K562 (cell line): ENCODE data around the gene CHAF1A. TPM values are rescaled to one million over a fixed set of nuclear protein-coding genes. Genes with fewer than 3 reads are reported as not detected.

ENCODE experiments used
- DPF2 ChIP-seq: fragments of 450-650 bp; IDR thresholded peaks from 2 replicates; pipeline ENCODE4 v1.6.1; 2016
- FOXM1 ChIP-seq, 2 experiments: fragments of 450-650 bp in 1 of 2; sonication (generic) in 1 of 2; formaldehyde crosslinking in 1 of 2; IDR thresholded peaks; 2 replicates each; pipeline versions ENCODE4 v1.6.1 to v1.9.0; 2017 to 2022; ENCODE audit warnings: low read depth in 2 of 2, mild to moderate bottlenecking in 2 of 2, missing genetic modification reagents in 1 of 2, moderate library complexity in 1 of 2
- HIVEP1 ChIP-seq: fragments of 250-450 bp; sonication (Bioruptor Pico); IDR thresholded peaks from 2 replicates; pipeline ENCODE4 v1.4.0; 2020; ENCODE audit warnings: mild to moderate bottlenecking
- JUN ChIP-seq, 2 experiments: sonication (generic) in 1 of 2; formaldehyde crosslinking in 1 of 2; IDR thresholded peaks; 2 replicates each; pipeline versions ENCODE4 v1.6.1 to v1.8.0; 2012 to 2022; ENCODE audit warnings: borderline replicate concordance in 2 of 2, mild to moderate bottlenecking in 2 of 2, improper control_type of control experiment in 1 of 2, low read depth in 1 of 2, low read length in 1 of 2, missing genetic modification reagents in 1 of 2
- KLF6 ChIP-seq: fragments of 250-450 bp; sonication (Bioruptor Pico); IDR thresholded peaks from 2 replicates; pipeline ENCODE4 v1.4.0; 2020; ENCODE audit warnings: mild to moderate bottlenecking, moderate library complexity, borderline replicate concordance
- L3MBTL2 ChIP-seq: fragments of 450-650 bp; IDR thresholded peaks from 2 replicates; pipeline ENCODE4 v1.6.1; 2016; ENCODE audit warnings: mild to moderate bottlenecking, moderate library complexity
- MBD2 ChIP-seq: sonication (generic); IDR thresholded peaks from 2 replicates; pipeline ENCODE4 v1.6.1; 2016; ENCODE audit warnings: low read depth, borderline replicate concordance
- MEF2D ChIP-seq: conservative IDR thresholded peaks from 2 replicates; pipeline ENCODE4 v1.6.1; 2016; ENCODE audit warnings: low read depth, missing genetic modification characterization, missing compliant biosample characterization
- NCOR1 ChIP-seq: fragments of 450-650 bp; IDR thresholded peaks from 2 replicates; pipeline ENCODE4 v1.6.1; 2016; ENCODE audit warnings: mild to moderate bottlenecking, moderate library complexity
- RFX5 ChIP-seq: IDR thresholded peaks from 2 replicates; pipeline ENCODE4 v1.6.1; 2011; ENCODE audit warnings: low read depth, mild to moderate bottlenecking, improper control_type of control experiment, low read length
- SPI1 ChIP-seq: IDR thresholded peaks from 2 replicates; pipeline ENCODE4 v1.6.1; 2011; ENCODE audit warnings: low read depth, low read length, control low read depth, borderline replicate concordance
- TRIM28 ChIP-seq: fragments of 450-650 bp; IDR thresholded peaks from 2 replicates; pipeline ENCODE4 v1.6.1; 2017
- ZFPM2 ChIP-seq: fragments of 250-450 bp; sonication (Bioruptor Pico); IDR thresholded peaks from 2 replicates; pipeline ENCODE4 v1.5.1; 2022; ENCODE audit warnings: mild to moderate bottlenecking
- ZFX ChIP-seq: sonication (generic); formaldehyde crosslinking; IDR thresholded peaks from 2 replicates; pipeline ENCODE4 v1.8.0; 2022; ENCODE audit warnings: mild to moderate bottlenecking, missing genetic modification reagents, moderate library complexity
- ZNF124 ChIP-seq: sonication (generic); formaldehyde crosslinking; IDR thresholded peaks from 2 replicates; pipeline ENCODE4 v1.8.1; 2022; ENCODE audit warnings: missing genetic modification reagents
- ZNF431 ChIP-seq: sonication (generic); formaldehyde crosslinking; IDR thresholded peaks from 2 replicates; pipeline ENCODE4 v1.8.0; 2022; ENCODE audit warnings: mild to moderate bottlenecking, missing genetic modification reagents
- polyA plus RNA-seq, 8 experiments: library from polyadenylated mRNA; depleted of rRNA in 4 of 8; stranded (reverse) in 5 of 8; unstranded in 3 of 8; fragments of >200 nt; fragmentation: Nextera tagmentation in 2 of 8; fragmentation: Illumina TruSeq in 1 of 8; extraction: Ambion mirVana in 2 of 8; extraction: Trizol in 1 of 8; gene quantifications; 2 replicates each; pipeline versions ENCODE4 v1.2.1 to v1.2.3, GENCODE V29; 2011 to 2014; ENCODE audit warnings: inconsistent platforms in 1 of 8, missing spikeins in 1 of 8
- total RNA-seq, 7 experiments: library from RNA; depleted of rRNA in 6 of 7; stranded (reverse); fragments of >200 nt in 6 of 7; fragmentation: Illumina TruSeq in 2 of 7; extraction: Trizol in 2 of 7; gene quantifications; 2 replicates each; pipeline versions ENCODE4 v1.2.1 to v1.2.3, GENCODE V29; 2011 to 2021; ENCODE audit warnings: low replicate concordance in 1 of 7
- TF ChIP-seq, protein P1 (sequence below): fragments of 450-650 bp; formaldehyde crosslinking; IDR thresholded peaks from 2 replicates; pipeline ENCODE4 v1.4.0; 2020; ENCODE audit warnings: mild to moderate bottlenecking, moderate library complexity
- TF ChIP-seq, protein P2 (sequence below): fragments of 450-650 bp; IDR thresholded peaks from 2 replicates; pipeline ENCODE4 v1.6.1; 2016; ENCODE audit warnings: antibody characterized with exemption
- TF ChIP-seq, protein P3 (sequence below): fragments of 250-450 bp; sonication (Bioruptor Pico); IDR thresholded peaks from 2 replicates; pipeline ENCODE4 v1.8.0; 2021; ENCODE audit warnings: moderate library complexity, mild to moderate bottlenecking, inconsistent platforms
- TF ChIP-seq, protein P4 (sequence below), 3 experiments: fragments of 200-800 bp in 1 of 3; fragments of 250-450 bp in 1 of 3; fragments of 450-650 bp in 1 of 3; sonication (Bioruptor Pico) in 1 of 3; sonication (Bioruptor generic) in 1 of 3; formaldehyde crosslinking in 1 of 3; IDR thresholded peaks; 2 replicates each; pipeline versions ENCODE4 v1.6.1 to v1.8.0; 2016 to 2022; ENCODE audit warnings: mild to moderate bottlenecking in 2 of 3, missing genetic modification characterization in 2 of 3, missing compliant biosample characterization in 1 of 3, moderate library complexity in 1 of 3

Gene CHAF1A
- total and polyA plus RNA-seq, 9 of the 15 experiments (the other 6 are each of a cell fraction or from before 2014, with no cell fraction given), result 1.6 to 86.9 (median 45.2) TPM

DNA sequence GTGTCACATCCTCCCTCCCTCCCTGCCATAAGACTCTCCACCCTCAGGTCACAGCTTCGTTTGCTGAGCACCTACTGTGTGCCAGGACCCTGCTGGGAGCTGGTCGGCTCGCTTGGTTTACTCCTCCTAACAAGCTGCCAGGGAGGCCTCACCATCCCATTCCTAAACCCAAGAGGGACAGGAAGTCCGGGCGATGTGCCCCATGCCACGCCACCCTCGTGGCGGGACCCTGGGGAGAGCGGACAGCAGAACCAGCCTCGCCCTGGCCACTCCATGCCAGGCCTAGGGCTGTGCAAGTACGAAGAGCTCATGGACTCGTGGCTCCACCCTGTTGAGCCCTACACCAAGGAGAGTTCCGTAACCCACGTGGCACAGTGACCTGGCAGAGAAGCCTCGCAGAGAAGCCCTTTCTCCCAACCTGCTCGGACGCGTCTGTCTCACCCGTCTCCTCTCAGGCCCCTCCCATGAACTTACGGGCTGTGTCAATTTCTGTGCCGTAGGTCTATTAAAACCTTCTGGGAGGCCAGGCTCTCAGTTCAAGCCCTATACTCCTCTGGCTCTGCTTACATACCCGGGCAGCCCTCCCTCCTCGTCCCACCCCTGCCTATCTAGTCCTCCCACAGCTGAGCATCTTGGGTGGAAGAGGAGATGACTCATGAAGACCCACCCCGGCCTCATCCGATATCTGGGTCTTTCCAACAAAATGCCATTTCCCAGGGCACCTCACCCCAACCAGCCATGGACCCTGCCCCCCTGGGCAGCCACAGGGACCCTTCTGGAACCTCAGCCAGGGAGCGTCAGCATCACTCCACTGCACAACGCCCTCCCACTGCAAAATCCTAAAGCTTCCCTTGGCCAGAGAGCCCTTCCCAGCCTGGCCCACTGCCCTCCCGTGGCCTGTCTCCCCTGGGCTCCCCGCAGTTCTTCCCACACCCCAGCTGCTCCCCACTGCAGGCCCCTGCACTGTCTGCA lies 52.6 kb downstream of the CHAF1A start (continued):
- TF ChIP-seq, protein P1, sequence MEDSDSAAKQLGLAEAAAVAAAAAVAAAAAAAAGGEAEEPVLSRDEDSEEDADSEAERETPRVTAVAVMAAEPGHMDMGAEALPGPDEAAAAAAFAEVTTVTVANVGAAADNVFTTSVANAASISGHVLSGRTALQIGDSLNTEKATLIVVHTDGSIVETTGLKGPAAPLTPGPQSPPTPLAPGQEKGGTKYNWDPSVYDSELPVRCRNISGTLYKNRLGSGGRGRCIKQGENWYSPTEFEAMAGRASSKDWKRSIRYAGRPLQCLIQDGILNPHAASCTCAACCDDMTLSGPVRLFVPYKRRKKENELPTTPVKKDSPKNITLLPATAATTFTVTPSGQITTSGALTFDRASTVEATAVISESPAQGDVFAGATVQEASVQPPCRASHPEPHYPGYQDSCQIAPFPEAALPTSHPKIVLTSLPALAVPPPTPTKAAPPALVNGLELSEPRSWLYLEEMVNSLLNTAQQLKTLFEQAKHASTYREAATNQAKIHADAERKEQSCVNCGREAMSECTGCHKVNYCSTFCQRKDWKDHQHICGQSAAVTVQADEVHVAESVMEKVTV (CRISPR knock-in tag), result no peak
- TF ChIP-seq ZFPM2, result no peak
- TF ChIP-seq TRIM28, result 0 out of 2 replicates have a peak, but pooled peaks have one; percentile 25
- no peak for TF ChIP-seq KLF6
- no peak for TF ChIP-seq ZNF431 (CRISPR knock-in tag)
- TF ChIP-seq, protein P2, sequence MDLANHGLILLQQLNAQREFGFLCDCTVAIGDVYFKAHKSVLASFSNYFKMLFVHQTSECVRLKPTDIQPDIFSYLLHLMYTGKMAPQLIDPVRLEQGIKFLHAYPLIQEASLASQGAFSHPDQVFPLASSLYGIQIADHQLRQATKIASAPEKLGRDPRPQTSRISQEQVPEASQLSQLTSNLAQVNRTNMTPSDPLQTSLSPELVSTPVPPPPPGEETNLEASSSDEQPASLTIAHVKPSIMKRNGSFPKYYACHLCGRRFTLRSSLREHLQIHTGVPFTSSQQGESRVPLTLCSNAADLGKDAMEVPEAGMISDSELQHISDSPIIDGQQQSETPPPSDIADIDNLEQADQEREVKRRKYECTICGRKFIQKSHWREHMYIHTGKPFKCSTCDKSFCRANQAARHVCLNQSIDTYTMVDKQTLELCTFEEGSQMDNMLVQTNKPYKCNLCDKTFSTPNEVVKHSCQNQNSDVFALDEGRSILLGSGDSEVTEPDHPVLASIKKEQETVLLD, result no peak; the same call in 1 of the 2 replicates
- TF ChIP-seq JUN (IDR thresholded peaks at IDR 0.05; ENCODE audit: borderline replicate concordance, low read depth, low read length), result peak; percentile 81; the same call in 1 of the 2 replicates
- TF ChIP-seq JUN (CRISPR knock-in tag; IDR thresholded peaks at IDR 0.05; ENCODE audit: borderline replicate concordance), result no peak
- no peak for TF ChIP-seq RFX5
- no peak for TF ChIP-seq MEF2D (tag)
- no peak for TF ChIP-seq L3MBTL2
- no peak for TF ChIP-seq ZNF124 (CRISPR knock-in tag)
- TF ChIP-seq MBD2, result peak; percentile 52; the same call in 1 of the 2 replicates
- peak; percentile 90 for TF ChIP-seq DPF2
- no peak for TF ChIP-seq SPI1
- TF ChIP-seq ZFX (CRISPR knock-in tag), result no peak
- TF ChIP-seq HIVEP1 (CRISPR knock-in tag), result no peak
- TF ChIP-seq, protein P3, sequence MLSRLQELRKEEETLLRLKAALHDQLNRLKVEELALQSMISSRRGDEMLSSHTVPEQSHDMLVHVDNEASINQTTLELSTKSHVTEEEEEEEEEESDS (CRISPR knock-in tag), result no peak
- TF ChIP-seq, protein P4, sequence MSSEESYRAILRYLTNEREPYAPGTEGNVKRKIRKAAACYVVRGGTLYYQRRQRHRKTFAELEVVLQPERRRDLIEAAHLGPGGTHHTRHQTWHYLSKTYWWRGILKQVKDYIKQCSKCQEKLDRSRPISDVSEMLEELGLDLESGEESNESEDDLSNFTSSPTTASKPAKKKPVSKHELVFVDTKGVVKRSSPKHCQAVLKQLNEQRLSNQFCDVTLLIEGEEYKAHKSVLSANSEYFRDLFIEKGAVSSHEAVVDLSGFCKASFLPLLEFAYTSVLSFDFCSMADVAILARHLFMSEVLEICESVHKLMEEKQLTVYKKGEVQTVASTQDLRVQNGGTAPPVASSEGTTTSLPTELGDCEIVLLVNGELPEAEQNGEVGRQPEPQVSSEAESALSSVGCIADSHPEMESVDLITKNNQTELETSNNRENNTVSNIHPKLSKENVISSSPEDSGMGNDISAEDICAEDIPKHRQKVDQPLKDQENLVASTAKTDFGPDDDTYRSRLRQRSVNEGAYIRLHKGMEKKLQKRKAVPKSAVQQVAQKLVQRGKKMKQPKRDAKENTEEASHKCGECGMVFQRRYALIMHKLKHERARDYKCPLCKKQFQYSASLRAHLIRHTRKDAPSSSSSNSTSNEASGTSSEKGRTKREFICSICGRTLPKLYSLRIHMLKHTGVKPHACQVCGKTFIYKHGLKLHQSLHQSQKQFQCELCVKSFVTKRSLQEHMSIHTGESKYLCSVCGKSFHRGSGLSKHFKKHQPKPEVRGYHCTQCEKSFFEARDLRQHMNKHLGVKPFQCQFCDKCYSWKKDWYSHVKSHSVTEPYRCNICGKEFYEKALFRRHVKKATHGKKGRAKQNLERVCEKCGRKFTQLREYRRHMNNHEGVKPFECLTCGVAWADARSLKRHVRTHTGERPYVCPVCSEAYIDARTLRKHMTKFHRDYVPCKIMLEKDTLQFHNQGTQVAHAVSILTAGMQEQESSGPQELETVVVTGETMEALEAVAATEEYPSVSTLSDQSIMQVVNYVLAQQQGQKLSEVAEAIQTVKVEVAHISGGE (CRISPR knock-in tag; IDR thresholded peaks at IDR 0.05), result no peak
- peak; percentile 31; the same call in 1 of the 2 replicates for TF ChIP-seq NCOR1
- TF ChIP-seq FOXM1 (IDR thresholded peaks at IDR 0.05; ENCODE audit: low read depth), result no peak
- no peak for TF ChIP-seq FOXM1 (CRISPR knock-in tag; IDR thresholded peaks at IDR 0.05; ENCODE audit: low read depth)
